GM18508 (cell line): Measurements from ENCODE around the gene SLC25A48.

ENCODE experiments used
- ATAC-seq: cut with Tn5 transposase; IDR thresholded peaks from one replicate; pipeline ENCODE4 v1.9.1; 2021; ENCODE audit warnings: moderate number of reproducible peaks; ENCODE audit not compliant: insufficient read depth, unreplicated experiment

The SLC25A48 gene, protein sequence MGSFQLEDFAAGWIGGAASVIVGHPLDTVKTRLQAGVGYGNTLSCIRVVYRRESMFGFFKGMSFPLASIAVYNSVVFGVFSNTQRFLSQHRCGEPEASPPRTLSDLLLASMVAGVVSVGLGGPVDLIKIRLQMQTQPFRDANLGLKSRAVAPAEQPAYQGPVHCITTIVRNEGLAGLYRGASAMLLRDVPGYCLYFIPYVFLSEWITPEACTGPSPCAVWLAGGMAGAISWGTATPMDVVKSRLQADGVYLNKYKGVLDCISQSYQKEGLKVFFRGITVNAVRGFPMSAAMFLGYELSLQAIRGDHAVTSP

DNA sequence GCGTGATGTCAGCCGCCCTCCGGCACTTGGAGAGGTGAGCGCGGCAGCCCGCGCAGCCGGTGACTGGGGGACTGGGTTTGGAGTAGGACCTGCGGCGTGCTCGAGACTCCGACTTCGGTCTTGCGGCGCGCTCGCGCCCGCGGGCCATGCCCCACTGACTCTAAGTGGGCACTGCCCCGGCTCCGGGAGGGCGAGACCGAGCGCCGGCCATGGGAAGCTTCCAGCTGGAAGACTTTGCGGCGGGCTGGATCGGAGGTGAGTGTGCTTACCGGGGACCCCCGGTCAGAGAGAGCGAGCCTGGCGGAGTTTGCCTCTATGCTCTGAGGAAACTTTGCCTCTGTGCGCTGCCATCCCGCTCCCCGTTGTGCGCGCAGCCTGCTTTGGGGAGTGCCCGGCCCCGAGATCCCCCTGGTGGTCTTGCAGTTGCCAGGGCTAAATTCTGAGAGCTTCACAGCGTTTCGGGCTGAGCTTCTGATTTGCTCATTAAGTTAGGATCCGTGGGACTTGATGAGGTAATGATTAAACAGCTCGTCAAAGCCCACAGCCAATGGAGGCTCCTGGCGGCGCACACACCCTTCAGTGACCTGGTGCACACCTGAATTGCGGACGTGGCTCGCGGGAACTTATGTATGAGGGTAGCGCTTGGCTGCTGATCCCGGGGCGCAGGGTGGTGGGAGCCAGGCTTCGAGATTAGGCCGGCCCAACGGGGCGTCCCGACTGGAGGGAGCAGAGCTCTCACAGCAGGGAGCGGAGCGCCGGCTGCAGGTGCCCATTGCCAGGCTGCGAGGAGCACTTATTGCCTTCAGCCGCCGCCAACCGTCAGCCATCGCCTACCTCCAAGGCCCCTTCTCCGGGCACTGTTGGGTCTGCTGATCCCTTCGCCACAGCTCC, at the start of gene SLC25A48:
Gene SLC25A48, plus strand, starts transcription at position 25 of the 891 bp plus-strand sequence. Its CDS starts 185 bp downstream, at position 210.
- no peak for ATAC-seq

DNA sequence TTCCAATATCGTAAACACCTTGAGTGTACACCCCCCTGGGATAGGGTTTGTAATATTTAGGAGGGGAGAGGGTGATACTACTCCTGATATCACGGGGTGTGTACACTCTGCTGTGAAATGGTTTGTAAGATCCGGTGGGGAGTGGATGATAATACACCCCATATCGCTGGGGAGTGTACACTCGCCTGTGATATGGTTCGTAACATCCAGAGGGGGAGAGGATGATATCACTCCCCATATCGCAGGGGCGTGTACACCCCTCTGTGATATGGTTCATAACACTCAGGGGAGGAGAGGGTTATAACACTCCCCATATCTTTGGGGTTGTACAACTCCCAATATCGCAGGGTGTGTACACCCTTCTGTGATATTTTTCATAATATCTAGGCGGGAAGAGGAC, 33.8 kb upstream of the SLC25A48 start:
- no peak for ATAC-seq

DNA sequence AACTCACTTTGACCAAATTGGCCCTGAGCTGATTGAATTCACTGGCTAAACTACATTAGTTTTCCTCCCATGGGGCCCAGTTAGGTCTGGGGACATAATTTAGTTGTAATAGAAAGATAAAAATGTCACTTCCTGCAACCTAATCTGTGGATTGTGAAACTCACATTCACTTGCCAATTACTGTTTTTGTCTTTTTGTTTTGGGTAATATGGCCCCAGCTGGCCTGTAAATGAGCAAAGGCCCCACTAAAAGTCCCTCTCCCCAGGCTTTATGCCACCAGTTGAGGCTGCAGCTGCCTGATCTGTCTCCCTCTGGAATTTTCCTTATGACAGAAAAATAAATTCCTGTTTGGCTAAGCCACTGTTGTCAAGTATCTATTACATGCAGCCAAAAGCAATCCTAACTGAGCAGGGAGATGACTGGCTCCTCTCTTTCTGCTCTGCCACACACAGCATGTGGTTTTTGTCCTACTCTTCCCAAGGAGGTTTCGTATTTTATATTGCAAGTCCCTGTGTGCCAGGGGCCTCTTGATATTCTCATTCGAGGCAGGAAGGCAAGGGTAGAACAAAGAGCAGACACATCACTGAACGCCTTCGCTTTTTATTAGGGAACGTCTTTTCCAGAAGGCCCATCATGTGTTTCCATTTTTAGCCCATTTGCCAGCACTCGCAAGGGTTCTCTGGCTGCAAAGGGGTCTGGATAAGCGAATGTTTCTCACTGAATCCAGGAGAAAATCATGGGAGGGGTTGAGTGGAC, 24.1 kb upstream of the SLC25A48 start:
- no peak for ATAC-seq

DNA sequence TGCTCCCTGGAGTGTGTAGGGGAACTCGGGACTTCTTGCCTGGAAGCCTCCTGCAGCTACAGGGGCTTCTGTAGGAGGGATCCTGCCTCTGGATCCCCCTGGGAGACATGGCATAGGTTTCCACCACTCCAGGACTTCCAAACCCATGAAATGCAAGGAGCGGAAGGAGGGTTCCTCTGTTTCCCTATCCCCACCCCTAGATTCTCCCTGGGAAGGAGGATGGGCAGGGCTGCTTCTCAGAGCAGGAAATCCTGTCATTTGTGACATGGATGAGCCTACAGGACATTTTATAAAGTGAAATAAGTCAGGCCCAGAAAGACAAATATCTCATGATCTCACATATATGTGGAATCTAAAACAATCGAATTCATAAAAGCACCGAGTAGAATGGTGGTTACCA, 23.5 kb upstream of the SLC25A48 start:
- no peak for ATAC-seq

DNA sequence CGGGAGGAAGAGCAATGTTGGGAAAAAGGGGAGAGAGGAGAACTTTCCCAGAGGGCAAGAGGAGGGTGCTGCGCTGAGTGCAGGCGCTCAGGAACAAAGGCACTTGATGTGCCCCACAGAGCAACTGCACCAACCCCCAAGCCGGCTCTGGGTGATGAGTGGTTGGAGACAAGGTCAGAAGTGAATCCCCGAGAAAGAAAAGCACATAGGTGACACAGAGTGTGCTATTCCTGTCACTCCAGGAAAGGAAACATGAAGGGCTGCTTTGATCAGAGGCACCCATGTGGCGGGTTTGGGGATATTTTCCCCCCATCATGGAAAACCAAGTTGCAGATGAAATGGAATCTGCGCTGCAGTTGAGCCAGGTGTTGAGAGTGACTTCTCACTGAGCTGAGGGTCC, 20.7 kb upstream of the SLC25A48 start:
- ATAC-seq: no peak

DNA sequence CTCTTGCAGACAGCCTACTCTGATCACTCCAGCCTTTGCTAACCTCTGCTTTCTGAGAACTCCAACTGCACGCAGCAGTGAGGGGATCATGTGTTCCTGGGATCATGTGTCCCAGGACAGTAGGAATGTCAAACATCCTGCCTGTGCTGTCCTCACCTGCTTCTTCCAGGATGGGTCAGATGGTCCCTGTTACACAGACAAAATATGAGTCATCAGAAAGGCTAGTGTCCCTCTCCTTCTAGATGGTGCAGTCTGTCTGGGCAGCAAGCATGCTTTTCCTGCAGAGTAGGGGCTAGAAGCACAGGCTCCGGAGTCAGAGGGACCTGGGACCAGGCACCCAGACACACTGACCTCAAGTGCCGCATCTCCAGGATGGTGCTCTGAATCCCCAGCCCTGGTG, 20.1 kb upstream of the SLC25A48 start:
- no peak for ATAC-seq

DNA sequence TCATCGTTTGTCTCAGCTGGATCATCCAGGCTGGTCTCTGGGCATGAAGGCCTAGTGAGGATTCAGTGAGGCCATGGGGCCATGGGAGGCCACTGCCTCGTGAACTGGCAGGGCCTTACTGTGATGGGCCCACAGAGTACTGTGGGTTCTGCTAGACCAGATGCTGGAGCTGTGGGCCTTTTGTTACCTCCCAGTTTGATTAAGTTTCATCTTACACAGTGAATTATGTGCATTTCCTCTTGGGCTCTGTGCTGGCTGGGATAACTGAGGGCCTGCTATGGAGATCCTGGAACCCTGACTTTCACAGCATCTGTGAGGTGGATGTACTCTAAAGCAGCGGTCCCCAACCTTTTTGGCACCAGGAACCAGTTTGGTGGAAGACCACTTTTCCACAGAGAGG, 19.7 kb upstream of the SLC25A48 start:
- no peak for ATAC-seq

DNA sequence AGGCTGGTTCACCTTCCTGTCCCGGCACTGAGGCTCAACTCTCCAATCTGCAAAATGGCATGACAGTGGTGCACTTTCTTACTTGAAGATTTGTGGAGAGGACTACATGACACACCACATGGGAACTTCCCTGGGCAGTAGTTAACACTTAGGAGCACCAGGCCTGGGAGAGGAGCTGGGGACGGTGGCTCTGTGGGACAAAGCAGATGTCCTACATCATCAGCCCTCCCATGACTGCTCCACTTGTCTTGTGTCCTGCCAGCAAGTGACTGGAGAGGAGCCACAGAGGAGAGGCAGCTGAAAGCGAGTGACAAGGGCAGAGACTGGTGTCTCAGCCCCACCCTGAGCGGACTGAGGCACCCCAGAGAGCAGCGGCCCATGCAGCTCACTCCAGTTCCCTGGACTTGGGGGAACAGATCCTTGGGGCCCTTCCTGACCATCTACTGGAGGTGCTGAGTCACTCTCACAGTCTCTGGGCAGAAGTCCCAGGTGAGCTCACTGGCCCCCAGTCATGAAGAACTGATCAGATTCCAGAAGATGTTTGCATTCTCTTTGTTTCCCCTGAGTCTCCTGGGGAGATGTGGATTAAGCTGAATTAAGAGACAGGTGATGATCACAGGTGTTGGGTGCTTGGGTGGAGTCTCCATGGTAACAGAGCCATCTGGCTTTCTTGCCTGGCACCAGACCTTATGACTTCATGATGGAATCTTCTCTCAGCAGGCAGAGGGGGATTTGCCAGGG, 13.2 kb upstream of the SLC25A48 start:
- no peak for ATAC-seq

DNA sequence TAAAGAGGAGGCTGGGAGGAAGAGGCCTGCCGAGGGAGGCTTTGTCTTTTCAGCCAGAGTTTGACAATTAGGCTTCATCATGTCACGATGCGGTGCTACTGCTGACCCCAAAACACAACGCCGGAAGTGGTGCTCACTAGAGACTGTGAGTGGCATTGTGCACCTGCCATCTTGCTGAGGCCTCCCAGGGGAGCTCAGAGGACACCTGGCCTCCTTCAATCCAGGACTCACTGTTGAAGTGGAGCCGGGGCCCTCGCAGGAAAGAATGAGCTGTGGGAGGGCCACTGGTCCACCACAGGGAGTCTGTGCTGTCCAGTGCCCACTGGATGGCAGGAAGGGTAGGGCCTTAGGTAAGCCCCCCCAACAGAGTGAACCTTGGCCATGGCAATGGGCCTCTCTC, 12.7 kb upstream of the SLC25A48 start:
- ATAC-seq: no peak

DNA sequence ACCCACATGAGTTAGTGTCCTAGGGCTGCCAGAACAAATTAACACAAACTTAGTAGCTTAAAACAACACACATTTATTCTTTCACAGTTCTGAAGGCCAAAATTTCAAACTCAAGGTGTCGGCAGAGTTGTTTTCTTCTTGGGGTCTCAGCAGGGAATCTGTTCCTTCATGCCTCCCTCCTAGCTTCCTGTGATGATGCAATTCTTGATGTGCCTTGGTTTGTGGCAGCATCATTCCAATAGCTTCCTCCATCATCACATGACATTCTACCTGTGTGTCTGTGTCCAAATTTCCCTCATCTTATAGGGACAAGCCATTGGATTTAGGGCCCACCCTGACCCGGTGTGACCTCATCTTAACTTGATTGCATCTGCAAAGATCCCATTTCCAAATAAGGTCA, 12.2 kb upstream of the SLC25A48 start:
- no peak for ATAC-seq

DNA sequence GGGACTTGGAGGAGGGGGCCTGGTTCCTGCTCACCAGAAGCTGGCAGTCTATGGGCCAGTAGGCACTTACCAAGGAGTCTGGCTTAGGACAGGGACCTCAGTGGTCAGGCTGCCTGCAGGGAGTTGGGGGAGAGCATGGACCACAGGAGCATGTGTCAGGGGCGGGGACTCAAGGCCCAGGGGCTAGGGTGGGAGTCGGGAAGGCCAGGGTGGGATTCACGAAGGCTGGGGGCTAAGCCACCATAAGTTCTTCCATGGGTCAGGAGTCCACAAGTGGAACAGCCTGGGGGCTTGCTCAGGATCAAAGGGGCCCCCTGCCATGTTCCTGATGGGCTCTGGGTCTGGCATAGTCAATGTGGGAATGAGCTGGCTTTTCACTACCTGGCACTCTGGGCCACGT, 11.5 kb upstream of the SLC25A48 start:
- no peak for ATAC-seq

DNA sequence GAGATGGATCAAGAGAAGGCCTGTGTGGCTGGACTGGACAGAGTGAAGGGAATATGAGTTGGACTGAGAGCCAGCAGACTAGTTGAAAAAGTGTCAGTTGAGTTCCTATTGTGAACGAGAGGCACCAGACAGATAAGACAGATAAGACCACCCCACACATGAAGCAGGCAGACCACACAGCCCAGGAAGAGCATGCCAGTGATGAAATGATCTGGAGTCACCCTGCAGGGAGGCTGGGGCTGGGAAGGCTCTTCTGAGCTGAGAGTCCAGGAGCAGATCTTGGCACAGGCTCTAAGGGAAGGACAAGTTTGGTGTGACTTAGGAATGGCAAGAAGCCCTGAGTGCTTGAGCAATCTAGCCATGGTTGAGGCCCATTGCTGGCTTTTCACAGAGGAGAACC, 10.6 kb upstream of the SLC25A48 start:
- no peak for ATAC-seq

DNA sequence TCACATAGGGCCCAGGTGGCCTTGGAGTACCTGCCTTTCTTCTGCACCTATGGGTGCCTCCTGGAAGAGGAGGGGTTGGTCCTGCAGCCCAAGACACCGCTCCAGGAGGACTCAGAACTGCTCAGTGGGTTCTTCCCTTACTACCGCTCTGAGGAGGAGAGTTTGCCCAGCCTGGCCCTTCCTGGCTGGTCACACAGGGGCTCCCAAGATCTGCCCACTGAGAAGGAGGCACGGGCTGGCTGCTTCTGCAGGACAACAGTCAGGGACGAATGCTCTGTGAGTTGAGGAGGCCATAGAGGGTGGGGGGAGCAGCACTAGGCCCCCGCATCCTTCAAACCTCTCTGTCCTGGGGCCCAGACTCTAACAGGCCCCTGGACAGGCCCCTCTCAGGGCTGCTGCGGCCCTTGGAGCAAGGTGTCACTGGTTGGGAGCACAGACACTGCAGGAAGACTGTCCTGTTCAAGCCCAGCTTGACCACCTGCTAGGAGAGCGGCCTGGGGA, 9.9 kb upstream of the SLC25A48 start:
- no peak for ATAC-seq

DNA sequence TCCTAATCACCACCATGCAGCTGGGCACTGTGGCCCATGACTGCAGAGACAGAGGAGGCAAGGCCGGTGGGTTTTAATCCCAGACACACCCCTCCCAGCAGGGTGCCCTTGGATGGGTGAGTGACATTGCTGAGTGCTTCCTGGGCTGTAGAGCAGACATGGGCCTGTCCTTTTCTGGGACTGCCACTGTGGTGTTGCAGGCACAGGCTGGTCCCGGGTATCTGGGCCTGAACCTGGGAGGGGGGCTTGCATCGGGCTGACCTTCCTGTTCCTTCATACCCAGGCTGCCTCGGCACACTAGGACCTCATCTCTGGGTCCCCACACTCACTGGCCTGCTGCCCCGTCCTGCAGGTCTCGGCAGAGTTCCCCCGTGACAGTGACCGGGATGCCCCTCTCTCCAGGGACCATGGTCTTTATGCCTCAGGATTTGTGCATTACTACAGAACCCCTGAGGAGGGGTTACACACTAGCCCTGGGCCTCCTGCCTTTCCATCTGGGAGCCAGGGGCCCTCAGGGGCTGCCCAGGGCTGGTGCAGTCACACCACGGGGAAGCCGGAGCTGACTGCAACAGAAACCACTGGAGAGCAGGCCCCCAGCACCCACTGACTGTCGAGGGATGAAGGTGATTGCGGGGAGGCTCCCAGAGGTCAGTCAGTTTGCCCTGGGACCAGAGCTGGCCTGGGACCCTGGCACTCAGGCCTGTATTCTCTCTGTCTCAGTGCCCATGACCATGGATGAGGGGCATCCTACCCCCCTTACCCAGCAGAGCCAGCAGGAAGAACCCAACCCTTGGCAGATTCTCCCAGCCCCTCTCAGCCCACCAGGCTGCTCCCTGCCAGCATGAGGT, 8.9 kb upstream of the SLC25A48 start:
- ATAC-seq: no peak

DNA sequence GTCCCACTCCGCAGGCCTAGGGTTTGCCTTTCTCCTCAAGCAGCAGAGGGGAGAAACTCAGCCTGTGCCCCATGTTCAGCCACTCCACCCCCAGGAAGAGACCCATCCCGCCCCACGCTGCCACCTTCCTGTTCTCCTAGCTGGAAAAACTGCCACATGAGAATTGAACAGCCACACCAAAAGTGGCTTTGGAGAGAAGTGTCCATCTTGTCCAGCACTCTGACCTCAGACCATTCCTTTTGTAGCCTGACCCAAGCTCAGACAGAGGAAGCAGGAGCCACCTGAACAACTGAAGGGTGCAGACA, 8.3 kb upstream of the SLC25A48 start:
- no peak for ATAC-seq

DNA sequence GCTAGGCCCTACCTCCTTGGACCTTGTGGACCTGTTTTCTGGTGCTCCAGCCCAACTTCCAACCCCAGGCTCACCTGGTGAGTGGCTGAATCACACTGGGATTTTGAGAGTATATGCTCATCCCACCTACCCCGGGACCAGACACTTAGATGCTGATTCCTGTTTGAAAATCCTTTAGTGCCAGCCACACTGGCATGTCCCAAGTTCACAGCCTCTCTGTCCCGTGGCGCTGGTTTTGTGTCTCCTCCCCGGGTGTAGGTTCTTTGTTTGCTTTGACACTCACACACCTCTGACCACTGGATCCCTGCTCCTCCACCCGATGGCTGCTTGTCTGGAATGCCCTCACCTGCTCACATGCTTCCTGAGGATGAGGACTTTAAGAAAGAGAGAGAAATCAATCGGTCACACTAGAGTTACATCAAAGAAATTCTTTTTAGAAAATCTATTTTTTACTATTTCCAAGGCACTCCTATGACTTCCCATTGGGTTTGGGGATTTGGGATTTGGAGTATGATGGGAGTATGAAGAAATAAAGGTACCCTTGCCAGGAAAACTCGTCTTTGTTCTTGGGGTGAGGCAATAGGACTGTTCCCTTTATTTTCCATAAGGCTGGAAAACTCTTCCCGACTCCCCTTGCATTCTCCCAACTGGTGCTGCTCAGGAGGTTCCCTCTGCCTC, 7.3 kb upstream of the SLC25A48 start:
- ATAC-seq: no peak

DNA sequence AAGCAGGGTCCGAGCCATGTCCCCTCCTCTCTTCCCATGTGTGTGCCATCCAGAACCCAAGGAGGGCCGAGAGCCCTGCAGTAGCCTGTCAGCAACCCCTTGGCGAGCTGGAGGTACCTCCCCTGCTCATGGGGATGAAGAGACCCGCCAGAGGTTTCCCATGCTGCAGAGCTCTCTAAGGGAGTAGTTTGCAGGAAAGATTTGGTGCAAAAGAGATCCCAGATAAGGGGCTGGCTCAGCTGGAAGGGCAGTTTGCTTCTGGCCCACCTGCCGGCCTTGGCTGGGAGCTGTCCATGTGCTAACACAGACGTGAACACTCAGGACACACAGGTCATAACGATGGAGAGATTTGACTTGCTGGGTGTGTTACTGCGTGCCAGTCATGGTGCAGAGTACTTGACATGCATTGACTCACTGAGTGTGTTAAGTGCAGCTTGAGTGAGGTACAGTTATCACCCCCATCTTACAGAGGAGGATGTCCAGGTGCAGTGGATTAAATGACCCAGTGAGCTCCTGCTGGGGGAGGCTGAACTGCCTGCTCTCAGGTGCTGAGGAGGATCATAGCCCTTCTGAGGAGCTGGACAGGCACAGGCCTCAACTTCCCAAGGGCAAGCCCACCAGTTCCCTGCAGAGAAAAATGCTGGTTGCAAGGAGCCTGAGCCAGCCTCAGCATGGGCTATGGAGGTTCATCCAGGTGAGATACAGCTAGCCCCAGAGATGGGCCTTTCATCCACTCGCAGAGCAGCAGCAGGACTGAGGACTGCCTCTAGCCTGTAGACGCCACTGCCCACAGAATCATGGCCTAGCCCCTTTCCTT, 6.3 kb upstream of the SLC25A48 start:
- ATAC-seq: no peak

DNA sequence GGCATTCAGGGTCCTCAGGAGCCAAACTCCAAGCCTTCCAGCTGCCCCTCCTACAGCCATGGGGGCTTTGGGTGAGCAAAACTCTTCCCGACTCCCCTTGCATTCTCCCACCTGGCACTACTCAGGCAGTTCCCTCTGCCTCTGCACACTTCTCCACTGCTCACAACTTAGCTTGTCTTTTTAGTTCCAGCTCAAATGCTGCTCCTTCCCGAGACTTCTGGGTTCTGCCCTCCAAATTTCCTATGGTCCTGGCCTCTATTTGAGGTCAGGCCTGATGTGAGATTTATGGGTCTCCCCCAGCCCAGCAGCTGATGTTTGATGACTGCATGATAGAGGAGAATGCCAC, 5.7 kb upstream of the SLC25A48 start:
- no peak for ATAC-seq
